IMR-90 (cell line): ENCODE measurements around the gene MTMR8. TPM values are rescaled to one million over a fixed set of nuclear protein-coding genes. Genes with fewer than 3 reads are reported as not detected.

Experiments
- ATAC-seq: fragments of 200-7000 bp; cut with Tn5 transposase; 2 replicates; pipeline ENCODE4 v1.9.1; 2020; ENCODE audit warnings: low read depth, mild to moderate bottlenecking, moderate library complexity
- BruUV-seq: library from RNA; stranded (reverse); fragments of 400-500 nt; replicated peaks from 2 replicates; lab custom pipeline; 2021; lab: Mats Ljungman, UMichigan
- CTCF ChIA-PET: fragments of 300-600 bp; formaldehyde crosslinking; extraction: SDS; loops from one replicate; lab custom pipeline; 2021; ENCODE audit warnings: antibody characterized with exemption; lab: Yijun Ruan, JAX
- POLR2A ChIA-PET: fragments of 300-600 bp; sonication (Branson Sonifier 250); formaldehyde crosslinking; loops from one replicate; lab custom pipeline; 2022; ENCODE audit warnings: antibody characterized with exemption; ENCODE audit not compliant: unreplicated experiment; lab: Charles Lee
- DNase-seq: peaks from one replicate; pipeline ENCODE4 v3.0.0; 2013
- H2AFZ ChIP-seq: replicated peaks from 2 replicates; pipeline ENCODE3; 2013; ENCODE audit warnings: low read length, mild to moderate bottlenecking; ENCODE audit not compliant: poor library complexity
- H2AK5ac ChIP-seq: 2 replicates; pipeline ENCODE4 v1.6.1; 2013; ENCODE audit warnings: low read depth, low read length, inconsistent platforms
- H2AK9ac ChIP-seq: replicated peaks from 2 replicates; pipeline ENCODE3; 2013; ENCODE audit warnings: mild to moderate bottlenecking, low read depth, low read length, moderate library complexity; ENCODE audit not compliant: poor library complexity
- H2BK120ac ChIP-seq: 2 replicates; pipeline ENCODE4 v1.6.1; 2013; ENCODE audit warnings: low read depth, low read length, inconsistent platforms
- H2BK15ac ChIP-seq: 3 replicates; pipeline ENCODE4 v1.6.1; 2013; ENCODE audit warnings: low read depth, low read length, inconsistent platforms
- H2BK20ac ChIP-seq: 2 replicates; pipeline ENCODE4 v1.6.1; 2013; ENCODE audit warnings: low read depth, mild to moderate bottlenecking, inconsistent platforms, low read length, moderate library complexity
- H2BK5ac ChIP-seq: 2 replicates; pipeline ENCODE4 v1.6.1; 2013; ENCODE audit warnings: mild to moderate bottlenecking, low read depth, low read length, inconsistent platforms; ENCODE audit not compliant: poor library complexity, severe bottlenecking
- H3K14ac ChIP-seq: replicated peaks from 2 replicates; pipeline ENCODE4 v1.6.1; 2013; ENCODE audit warnings: low read depth, low read length, inconsistent platforms
- H3K18ac ChIP-seq: 2 replicates; pipeline ENCODE4 v1.6.1; 2013; ENCODE audit warnings: low read depth, low read length, control low read depth
- H3K23ac ChIP-seq: 2 replicates; pipeline ENCODE4 v1.6.1; 2013; ENCODE audit warnings: low read depth, low read length, inconsistent platforms
- H3K27ac ChIP-seq: 2 replicates; pipeline ENCODE4 v1.5.1; 2013; ENCODE audit warnings: mild to moderate bottlenecking, control low read depth, low read length; ENCODE audit not compliant: insufficient read depth
- H3K27me3 ChIP-seq: 2 replicates; pipeline ENCODE4 v1.6.1; 2013; ENCODE audit warnings: low read length; ENCODE audit not compliant: control insufficient read depth, insufficient read depth
- H3K36me3 ChIP-seq: 2 replicates; pipeline ENCODE4 v1.6.1; 2013; ENCODE audit warnings: low read length, mixed read lengths; ENCODE audit not compliant: control insufficient read depth, insufficient read depth
- H3K4ac ChIP-seq: 2 replicates; pipeline ENCODE4 v1.6.1; 2013; ENCODE audit warnings: low read depth, low read length, inconsistent platforms
- H3K4me1 ChIP-seq: 2 replicates; pipeline ENCODE4 v1.6.1; 2013; ENCODE audit warnings: low read length, mixed read lengths; ENCODE audit not compliant: control insufficient read depth, insufficient read depth
- H3K4me2 ChIP-seq: 2 replicates; pipeline ENCODE4 v1.6.1; 2013; ENCODE audit warnings: low read depth, mild to moderate bottlenecking, control low read depth, low read length, moderate library complexity
- H3K4me3 ChIP-seq: 2 replicates; pipeline ENCODE4 v1.5.1; 2013; ENCODE audit warnings: low read depth, mild to moderate bottlenecking, control low read depth, low read length, moderate library complexity; ENCODE audit not compliant: insufficient read depth
- H3K56ac ChIP-seq: 2 replicates; pipeline ENCODE4 v1.6.1; 2013; ENCODE audit warnings: low read length, inconsistent platforms; ENCODE audit not compliant: insufficient read depth; ENCODE audit errors: extremely low read depth
- H3K79me1 ChIP-seq, 2 experiments: 2 replicates each; pipeline ENCODE4 v1.6.1; 2013; ENCODE audit warnings: low read length in 2 of 2, inconsistent platforms in 1 of 2, low read depth in 1 of 2
- H3K9ac ChIP-seq: 2 replicates; pipeline ENCODE4 v1.6.1; 2013; ENCODE audit warnings: low read depth, low read length, control low read depth
- H3K9me1 ChIP-seq: 2 replicates; pipeline ENCODE4 v1.6.1; 2013; ENCODE audit warnings: low read length, inconsistent platforms; ENCODE audit not compliant: insufficient read depth
- H3K9me3 ChIP-seq: 2 replicates; pipeline ENCODE4 v1.6.1; 2013; ENCODE audit warnings: low read length; ENCODE audit not compliant: control insufficient read depth, insufficient read depth
- H4K20me1 ChIP-seq: 2 replicates; pipeline ENCODE4 v1.6.1; 2013; ENCODE audit warnings: low read length, inconsistent platforms; ENCODE audit not compliant: insufficient read depth
- H4K5ac ChIP-seq: 2 replicates; pipeline ENCODE4 v1.6.1; 2013; ENCODE audit warnings: mild to moderate bottlenecking, low read depth, low read length, control low read depth
- H4K8ac ChIP-seq, 2 experiments: 2 replicates each; pipeline ENCODE4 v1.6.1; 2013; ENCODE audit warnings: low read depth in 2 of 2, low read length in 2 of 2, control low read depth in 1 of 2, inconsistent platforms in 1 of 2
- H4K91ac ChIP-seq: 2 replicates; pipeline ENCODE4 v1.6.1; 2013; ENCODE audit warnings: low read depth, low read length, inconsistent platforms; ENCODE audit not compliant: insufficient read depth
- BHLHE40 ChIP-seq: fragments of 150-350 bp; IDR thresholded peaks from 2 replicates; pipeline ENCODE4 v1.6.1; 2016; ENCODE audit warnings: mild to moderate bottlenecking, low read depth, low read length
- CEBPB ChIP-seq: IDR thresholded peaks from 2 replicates; pipeline ENCODE4 v1.6.1; 2012; ENCODE audit warnings: low read depth, low read length, improper control_type of control experiment
- CHD1 ChIP-seq: IDR thresholded peaks from 2 replicates; pipeline ENCODE4 v1.6.1; 2012; ENCODE audit warnings: low read depth, low read length, improper control_type of control experiment
- FOS ChIP-seq: fragments of 150-350 bp; IDR thresholded peaks from 2 replicates; pipeline ENCODE4 v1.6.1; 2016; ENCODE audit warnings: low read depth, low read length
- MXI1 ChIP-seq: IDR thresholded peaks from 2 replicates; pipeline ENCODE4 v1.6.1; 2012; ENCODE audit warnings: low read depth, mild to moderate bottlenecking, low read length, moderate library complexity, borderline replicate concordance
- NFE2L2 ChIP-seq: fragments of 150-350 bp; IDR thresholded peaks from 2 replicates; pipeline ENCODE4 v1.6.1; 2016; ENCODE audit warnings: low read depth, mild to moderate bottlenecking, low read length
- POLR2A ChIP-seq: IDR thresholded peaks from 2 replicates; pipeline ENCODE4 v1.6.1; 2012; ENCODE audit warnings: mild to moderate bottlenecking, low read depth, low read length
- RAD21 ChIP-seq: IDR thresholded peaks from 2 replicates; pipeline ENCODE4 v1.6.1; 2012; ENCODE audit warnings: low read length, improper control_type of control experiment
- RCOR1 ChIP-seq: IDR thresholded peaks from 2 replicates; pipeline ENCODE4 v1.6.1; 2012; ENCODE audit warnings: mild to moderate bottlenecking, low read length, improper control_type of control experiment; ENCODE audit not compliant: insufficient replicate concordance
- SMC3 ChIP-seq: fragments of 150-350 bp; IDR thresholded peaks from 2 replicates; pipeline ENCODE4 v1.6.1; 2016; ENCODE audit warnings: low read depth, mild to moderate bottlenecking, antibody characterized with exemption, low read length, moderate library complexity
- whole genome bisulfite sequencing, 2 experiments: methylation state at CpG; one replicate each; pipeline versions ENCODE4 v1.1.5 to v1.1.7; 2013; ENCODE audit warnings: missing lambda C conversion rate in 2 of 2; ENCODE audit not compliant: insufficient read length in 1 of 2; ENCODE audit errors: extremely low coverage in 2 of 2; 5-methylcytosine and 5-hydroxymethylcytosine counted together
- dilution Hi-C: fragments of 300-500 bp; cut with HindIII; formaldehyde crosslinking; loops from one replicate; pipeline ENCODE4 v1.14.3; 2018; ENCODE audit warnings: low sequenced_read_pairs; ENCODE audit not compliant: unreplicated experiment
- in situ Hi-C: fragments of 300-500 bp; cut with MboI; formaldehyde crosslinking; loops from 3 replicates; pipeline ENCODE4 v1.14.3; 2019; ENCODE audit warnings: low sequenced_read_pairs, inconsistent platforms, mixed read lengths
- intact Hi-C: fragments of 100-400 bp; cut with micrococcal nuclease; formaldehyde crosslinking; loops from 2 replicates; pipeline ENCODE4 v1.10.0; 2022
- polyA plus RNA-seq, 3 experiments: library from polyadenylated mRNA; depleted of rRNA; stranded (reverse); fragments of >200 nt; gene quantifications; 2 replicates each; pipeline ENCODE4 v1.2.3, GENCODE V29; 2012; ENCODE audit warnings: low replicate concordance in 1 of 3
- total RNA-seq: library from RNA; depleted of rRNA; stranded (reverse); fragments of >200 nt; gene quantifications from 2 replicates; pipeline ENCODE4 v1.2.3, GENCODE V29; 2012
- TF ChIP-seq, protein P1 (sequence below): conservative IDR thresholded peaks from 2 replicates; pipeline ENCODE4 v1.5.1; 2012; ENCODE audit warnings: mild to moderate bottlenecking, low read depth, low read length, improper control_type of control experiment
- TF ChIP-seq, protein P2 (sequence below): fragments of 150-350 bp; IDR thresholded peaks from 2 replicates; pipeline ENCODE4 v1.6.1; 2017; ENCODE audit warnings: mild to moderate bottlenecking, antibody characterized with exemption, low read length, low read depth

The MTMR8 gene
- total and polyA plus RNA-seq, 2 of the 4 experiments (the other 2 are of a cell fraction): not detected

DNA sequence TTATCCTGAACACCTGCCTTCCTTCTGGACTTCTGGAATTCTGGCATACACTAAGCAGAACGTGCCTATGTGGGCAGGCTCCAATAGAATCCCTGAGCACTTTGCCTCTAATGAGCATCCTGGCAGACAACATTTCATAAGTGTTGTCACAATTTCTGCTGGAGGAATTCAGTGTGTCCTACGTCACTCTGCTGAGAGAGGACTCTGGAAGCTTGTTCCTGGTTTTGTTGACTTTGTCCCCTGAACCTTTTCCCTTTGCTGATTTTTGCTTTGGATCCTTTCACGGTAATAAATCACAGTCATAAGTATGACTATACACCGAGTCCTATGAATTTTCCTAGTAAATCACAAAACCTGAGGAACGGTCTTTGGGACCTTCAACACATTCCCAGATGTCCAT lies 43.2 kb downstream of the MTMR8 start:
- CTCF ChIA-PET: no interaction called here
- in situ Hi-C loops: no loop called here
- WGBS, 2 experiments: 39% methylated on average over 2 of the region's 5 CpGs; no CpG with 5 or more reads in 1 of the 2 experiments

More for the DNA sequence above, 43.2 kb downstream of the MTMR8 start:
- H2BK5ac ChIP-seq: no peak overlapping the region
- H4K8ac ChIP-seq: no peak overlapping the region
- no peaks in the 10 kb centered on the region for H3K36me3 ChIP-seq
- no peak overlapping the region for H3K27ac ChIP-seq
- no peak overlapping the region for H3K4ac ChIP-seq
- H3K9ac ChIP-seq: no peak overlapping the region
- H4K5ac ChIP-seq: no peak overlapping the region
- POLR2A ChIA-PET: no interaction called here
- H3K9me3 ChIP-seq: no peaks in the 10 kb centered on the region
- no peak for DNase-seq
- H4K91ac ChIP-seq: no peak overlapping the region
- no peak for ATAC-seq
- no TSS peak for BruUV-seq
- no peak overlapping the region for H2AFZ ChIP-seq
- no peak overlapping the region for H3K18ac ChIP-seq
- H2AK5ac ChIP-seq: no peak overlapping the region
- intact Hi-C loops (no loop called here), dilution Hi-C loops (no loop called here)
- no peak overlapping the region for H2BK120ac ChIP-seq
- no peak overlapping the region for H3K23ac ChIP-seq
- no peaks in the 10 kb centered on the region for H4K20me1 ChIP-seq
- no peaks in the 10 kb centered on the region for H3K79me1 ChIP-seq
- no peaks in the 10 kb centered on the region for H3K9me1 ChIP-seq
- no peak overlapping the region for H3K56ac ChIP-seq
- H3K4me2 ChIP-seq: no peak overlapping the region
- H2AK9ac ChIP-seq: no peak overlapping the region
- H2BK20ac ChIP-seq: no peak overlapping the region
- TF ChIP-seq NFE2L2 (no peak), MXI1 (no peak), BHLHE40 (no peak), FOS (no peak), RCOR1 (no peak), POLR2A (no peak), SMC3 (no peak), CEBPB (no peak), RAD21 (no peak), CHD1 (no peak)
- TF ChIP-seq, protein P1, sequence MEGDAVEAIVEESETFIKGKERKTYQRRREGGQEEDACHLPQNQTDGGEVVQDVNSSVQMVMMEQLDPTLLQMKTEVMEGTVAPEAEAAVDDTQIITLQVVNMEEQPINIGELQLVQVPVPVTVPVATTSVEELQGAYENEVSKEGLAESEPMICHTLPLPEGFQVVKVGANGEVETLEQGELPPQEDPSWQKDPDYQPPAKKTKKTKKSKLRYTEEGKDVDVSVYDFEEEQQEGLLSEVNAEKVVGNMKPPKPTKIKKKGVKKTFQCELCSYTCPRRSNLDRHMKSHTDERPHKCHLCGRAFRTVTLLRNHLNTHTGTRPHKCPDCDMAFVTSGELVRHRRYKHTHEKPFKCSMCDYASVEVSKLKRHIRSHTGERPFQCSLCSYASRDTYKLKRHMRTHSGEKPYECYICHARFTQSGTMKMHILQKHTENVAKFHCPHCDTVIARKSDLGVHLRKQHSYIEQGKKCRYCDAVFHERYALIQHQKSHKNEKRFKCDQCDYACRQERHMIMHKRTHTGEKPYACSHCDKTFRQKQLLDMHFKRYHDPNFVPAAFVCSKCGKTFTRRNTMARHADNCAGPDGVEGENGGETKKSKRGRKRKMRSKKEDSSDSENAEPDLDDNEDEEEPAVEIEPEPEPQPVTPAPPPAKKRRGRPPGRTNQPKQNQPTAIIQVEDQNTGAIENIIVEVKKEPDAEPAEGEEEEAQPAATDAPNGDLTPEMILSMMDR: no peak
- TF ChIP-seq, protein P2, sequence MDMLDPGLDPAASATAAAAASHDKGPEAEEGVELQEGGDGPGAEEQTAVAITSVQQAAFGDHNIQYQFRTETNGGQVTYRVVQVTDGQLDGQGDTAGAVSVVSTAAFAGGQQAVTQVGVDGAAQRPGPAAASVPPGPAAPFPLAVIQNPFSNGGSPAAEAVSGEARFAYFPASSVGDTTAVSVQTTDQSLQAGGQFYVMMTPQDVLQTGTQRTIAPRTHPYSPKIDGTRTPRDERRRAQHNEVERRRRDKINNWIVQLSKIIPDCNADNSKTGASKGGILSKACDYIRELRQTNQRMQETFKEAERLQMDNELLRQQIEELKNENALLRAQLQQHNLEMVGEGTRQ: no peak
- no peak overlapping the region for H3K14ac ChIP-seq
- H3K4me3 ChIP-seq: no peak overlapping the region
- no peaks in the 10 kb centered on the region for H3K4me1 ChIP-seq
- H2BK15ac ChIP-seq: no peak overlapping the region
- no peaks in the 10 kb centered on the region for H3K27me3 ChIP-seq
